Measurements from ENCODE around the gene SCYGR4.
"Not testable (repeated sequence)": the region's sequence is repeated elsewhere in the genome, so short reads cannot be mapped to it uniquely, and the experiment has no call there.

SCYGR4 gene, protein sequence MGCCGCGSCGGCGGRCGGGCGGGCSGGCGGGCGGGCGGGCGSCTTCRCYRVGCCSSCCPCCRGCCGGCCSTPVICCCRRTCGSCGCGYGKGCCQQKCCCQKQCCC

GRCh38 chr2:227617316-227618230, at the start of gene SCYGR4:
SCYGR4 (plus strand) TSS chr2:227617498; CDS start chr2:227617498, 0 bp downstream.
- DNase-seq, result no peak

GRCh38 chr2:227568852-227569169, 48.5 kb upstream of the SCYGR4 start:
- DNase-seq, result no peak

- DNase-seq, result no peak
These were observed 46.7 kb upstream of the SCYGR4 start for GRCh38 chr2:227570615-227571014.

GRCh38 chr2:227576110-227576509, 41.2 kb upstream of the SCYGR4 start:
- DNase-seq, result no peak

DNA sequence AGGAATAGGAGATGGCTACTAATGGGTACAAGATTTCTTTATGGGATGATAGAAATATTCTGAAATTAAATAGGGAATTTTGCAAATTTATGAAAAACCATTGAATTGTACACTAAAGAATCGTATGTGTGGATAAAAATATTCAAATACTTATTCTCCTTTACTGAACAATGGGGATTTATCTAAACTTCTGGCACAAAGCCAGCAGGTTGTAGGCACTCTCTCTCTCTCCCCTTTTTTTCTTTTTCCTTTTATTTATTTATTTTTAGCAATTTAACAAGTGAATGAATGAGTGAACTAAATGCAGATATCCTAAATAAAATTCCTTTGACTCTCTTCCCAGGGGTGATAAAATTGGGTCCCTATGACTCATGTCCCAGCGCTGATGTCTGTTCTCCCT, 40.5 kb upstream of the SCYGR4 start:
- DNase-seq, result no peak

DNA sequence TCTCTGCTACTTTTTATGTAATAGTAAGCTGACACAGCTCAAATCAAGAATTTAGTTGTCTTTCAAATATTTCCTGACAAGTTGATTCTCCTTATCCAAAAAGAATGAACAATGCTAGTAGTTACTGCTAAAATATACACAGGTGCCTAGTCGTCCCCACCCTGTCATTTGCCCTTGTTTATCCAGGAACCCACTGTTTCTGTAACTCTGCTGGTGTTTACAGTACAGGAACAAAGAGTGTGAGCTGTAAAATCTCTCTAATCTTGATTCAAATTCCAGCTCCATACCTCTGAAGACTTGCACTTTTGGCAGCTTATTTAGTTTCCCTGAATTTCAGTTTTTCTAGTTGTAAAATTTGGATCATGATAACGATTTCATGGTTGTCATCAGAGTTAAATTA, 39.7 kb upstream of the SCYGR4 start:
- no peak for DNase-seq

DNA sequence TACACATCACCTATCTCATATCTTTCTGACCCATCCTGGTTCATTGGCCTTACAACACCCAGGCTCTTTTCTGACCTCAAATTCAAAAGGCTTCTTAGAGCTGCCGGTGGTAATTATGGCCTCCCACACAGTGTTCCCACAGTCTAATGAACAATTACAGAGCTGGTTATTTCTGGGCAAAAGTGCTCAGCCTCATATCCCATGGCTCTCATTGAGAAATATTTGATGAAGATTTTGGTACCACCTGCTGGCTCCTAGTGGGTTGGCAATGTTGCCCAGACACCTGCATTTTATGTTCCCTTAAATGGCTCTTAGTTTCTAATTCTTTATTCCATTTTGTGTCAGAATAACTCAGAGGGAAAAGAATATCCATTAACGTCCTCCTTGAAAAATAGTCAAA, 38.7 kb upstream of the SCYGR4 start:
- no peak for DNase-seq

DNA sequence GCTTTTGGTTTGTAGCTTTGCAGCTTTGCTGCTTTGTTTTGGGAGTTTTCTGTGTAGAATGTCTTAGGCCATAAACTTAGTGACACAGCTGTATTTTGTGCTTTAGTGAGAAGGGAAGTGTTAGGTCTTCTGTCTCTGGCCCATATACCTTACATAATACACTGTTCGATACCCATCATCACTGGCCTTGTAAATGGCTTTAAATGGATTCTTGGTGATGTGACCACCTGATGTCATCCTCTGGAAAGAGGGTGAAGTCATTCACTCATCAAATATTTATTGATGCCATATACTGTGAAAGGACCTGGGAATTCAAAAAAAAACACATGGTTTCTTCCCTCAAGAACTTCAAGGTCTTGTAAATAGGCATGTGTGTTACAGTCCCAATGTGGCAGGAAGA, 37.5 kb upstream of the SCYGR4 start:
- DNase-seq, result no peak

GRCh38 chr2:227582369-227582768, 34.9 kb upstream of the SCYGR4 start:
- no peak for DNase-seq

- no peak for DNase-seq
These were observed 24.5 kb upstream of the SCYGR4 start for GRCh38 chr2:227592694-227593387.

- no peak for DNase-seq
These were observed 21.5 kb upstream of the SCYGR4 start for GRCh38 chr2:227595797-227596196.

DNA sequence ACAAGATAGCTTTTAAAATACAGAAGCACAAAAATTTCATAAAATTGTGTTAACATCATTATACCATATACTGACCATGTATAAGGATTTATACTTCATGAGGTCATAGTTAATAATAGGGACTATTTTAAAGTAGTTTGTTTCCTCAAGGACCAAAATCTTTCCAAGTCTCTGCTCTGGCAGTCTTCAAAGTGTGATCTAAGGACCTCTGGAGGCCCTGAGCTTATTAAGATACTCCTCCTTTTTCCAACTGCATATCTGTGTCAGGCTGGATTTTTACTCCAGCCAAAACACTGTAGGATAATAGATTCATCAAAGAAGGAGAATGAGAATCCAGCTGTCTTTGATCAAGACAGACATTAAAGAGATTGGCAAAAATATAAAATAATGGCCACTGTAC, 20.3 kb upstream of the SCYGR4 start:
- DNase-seq, result no peak

GRCh38 chr2:227597998-227598397, 19.3 kb upstream of the SCYGR4 start:
- no peak for DNase-seq

DNA sequence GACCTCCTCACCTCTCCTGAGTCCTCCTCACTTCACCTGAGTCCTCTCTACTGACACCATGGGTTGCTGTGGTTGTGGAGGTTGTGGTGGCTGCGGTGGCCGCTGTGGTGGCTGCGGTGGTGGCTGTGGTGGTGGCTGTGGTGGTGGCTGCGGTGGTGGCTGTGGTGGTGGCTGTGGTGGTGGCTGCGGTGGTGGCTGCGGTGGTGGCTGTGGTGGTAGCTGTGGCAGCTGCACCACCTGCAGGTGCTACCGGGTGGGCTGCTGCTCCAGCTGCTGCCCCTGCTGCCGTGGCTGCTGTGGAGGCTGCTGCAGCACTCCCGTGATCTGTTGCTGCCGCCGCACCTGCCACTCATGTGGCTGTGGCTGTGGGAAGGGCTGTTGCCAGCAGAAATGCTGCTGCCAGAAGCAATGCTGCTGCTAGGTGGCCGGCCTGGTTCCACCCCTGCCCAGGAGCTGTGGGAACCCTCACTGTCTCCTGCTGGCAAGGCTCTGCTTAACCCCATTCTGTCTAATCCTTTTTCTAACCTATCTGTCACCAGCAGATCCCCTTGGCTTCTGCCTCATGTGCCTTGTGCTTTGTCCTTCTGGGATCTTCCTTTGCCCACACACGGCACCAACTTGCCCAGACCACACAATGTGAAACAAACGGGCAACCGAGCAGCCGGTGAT, 18.3 kb upstream of the SCYGR4 start, which contains the start of gene SCYGR2:
Gene SCYGR2 (plus strand): TSS at position 59 of the 669 bp plus-strand sequence. CDS start 0 bp downstream, at position 59.
- DNase-seq, result not testable (repeated sequence)

GRCh38 chr2:227602358-227602757, 14.9 kb upstream of the SCYGR4 start:
- no peak for DNase-seq

GRCh38 chr2:227606476-227606875, 10.8 kb upstream of the SCYGR4 start:
- no peak for DNase-seq

- DNase-seq, result no peak
These were observed 9.4 kb upstream of the SCYGR4 start for GRCh38 chr2:227607941-227608340.

GRCh38 chr2:227608561-227609338, 8.5 kb upstream of the SCYGR4 start:
- DNase-seq, result no peak

GRCh38 chr2:227610123-227610522, 7.2 kb upstream of the SCYGR4 start:
- DNase-seq, result no peak

DNA sequence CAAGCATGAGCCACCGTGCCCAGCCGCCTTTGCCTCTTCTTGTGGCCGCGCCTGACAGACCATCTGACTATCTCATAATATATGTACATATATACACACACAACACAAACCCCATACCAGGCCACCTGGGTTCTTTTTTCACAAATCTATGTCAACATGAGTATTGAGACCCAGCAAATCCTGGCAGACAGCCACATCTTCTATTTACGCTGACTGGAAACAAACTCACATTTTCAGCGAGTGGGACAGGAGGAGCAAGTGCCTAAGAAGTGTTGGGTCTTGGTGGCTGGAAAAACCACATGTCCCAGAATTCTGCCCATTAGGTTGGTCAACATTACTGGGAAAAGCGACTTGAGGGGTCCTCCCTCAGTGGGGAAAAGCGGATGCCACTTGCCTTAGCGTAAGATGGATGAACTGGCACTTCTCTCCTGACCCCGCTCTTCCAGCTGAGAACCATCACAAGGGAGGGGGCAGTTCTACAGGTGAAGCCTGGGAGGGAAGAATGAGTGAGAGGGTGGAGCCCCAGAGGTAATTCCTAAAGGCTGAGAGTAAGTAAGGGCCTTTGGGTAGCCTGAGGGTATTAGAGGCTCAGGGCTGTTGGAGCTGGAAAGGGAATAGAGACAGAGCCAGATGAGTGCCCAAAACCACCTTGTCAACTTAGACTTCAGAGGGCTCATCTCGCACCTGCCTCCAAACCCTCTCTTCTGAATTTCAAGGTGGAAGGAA, 4.6 kb upstream of the SCYGR4 start:
- DNase-seq, result no peak

GRCh38 chr2:227613272-227613660, 4.0 kb upstream of the SCYGR4 start:
- DNase-seq, result no peak

- DNase-seq, result no peak
These were observed 3.1 kb upstream of the SCYGR4 start for GRCh38 chr2:227614246-227614645.
